SKM-1 (cell line): Measurements from ENCODE around the gene CRLF3.
"Not testable (repeated sequence)": the region's sequence is repeated elsewhere in the genome, so short reads cannot be mapped to it uniquely, and the experiment has no call there.

Experiments used
- DNase-seq: peaks from one replicate; lab custom pipeline; 2025; ENCODE audit not compliant: unreplicated experiment; lab: John Stamatoyannopoulos, UW

The CRLF3 gene

DNA sequence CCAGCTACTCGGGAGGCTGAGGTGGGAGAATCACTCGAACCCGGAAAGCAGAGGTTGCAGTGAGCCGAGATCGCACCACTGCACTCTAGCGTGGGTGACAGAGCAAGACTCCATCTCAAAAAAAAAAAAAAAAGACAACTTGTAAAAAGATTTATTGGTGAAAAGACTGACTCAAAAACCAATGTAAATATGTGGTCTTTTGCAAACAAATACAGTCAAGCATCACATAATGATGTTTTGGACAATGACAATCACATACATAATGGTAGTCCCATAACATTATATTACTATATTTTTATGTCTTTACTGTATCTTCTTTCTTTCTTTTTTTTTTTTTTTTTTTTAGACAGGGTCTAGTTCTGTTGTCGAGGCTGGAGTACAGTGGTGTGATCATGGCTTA, 8.3 kb downstream of the CRLF3 start:
- DNase-seq: no peak

DNA sequence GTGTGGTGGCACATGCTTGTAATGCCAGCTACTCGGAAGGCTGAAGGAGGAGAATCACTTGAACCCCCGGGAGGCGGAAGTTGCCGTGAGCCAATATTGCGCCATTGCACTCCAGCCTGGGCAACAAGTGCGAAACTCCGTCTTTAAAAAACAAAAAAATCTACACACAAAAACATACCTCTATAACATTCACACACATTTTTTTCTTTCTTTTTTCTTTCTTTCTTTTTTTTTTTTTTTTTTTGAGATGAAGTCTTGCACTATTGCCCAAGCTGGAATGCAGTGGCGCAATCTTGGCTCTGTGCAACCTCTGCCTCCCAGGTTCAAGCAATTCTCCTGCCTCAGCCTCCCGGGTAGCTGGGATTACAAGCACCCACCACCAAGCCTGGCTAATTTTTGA, 9.6 kb downstream of the CRLF3 start:
- DNase-seq: not testable (repeated sequence)

DNA sequence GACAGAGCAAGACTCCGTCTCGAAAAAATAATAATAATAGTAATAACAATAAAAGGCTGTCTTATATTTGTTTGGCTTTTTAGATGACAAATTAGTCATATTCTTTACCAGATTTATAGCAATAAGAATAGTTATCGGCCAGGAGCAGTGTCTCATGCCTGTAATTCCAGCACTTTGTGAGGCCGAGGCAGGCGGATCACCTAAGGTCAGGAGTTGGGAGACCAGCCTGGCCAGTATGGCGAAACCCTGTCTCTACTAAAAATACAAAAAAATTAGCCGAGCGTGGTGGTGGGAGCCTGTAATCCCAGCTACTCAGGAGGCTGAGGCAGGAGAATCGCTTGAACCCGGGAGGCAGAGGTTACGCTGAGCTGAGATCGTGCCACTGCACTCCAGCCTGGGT, 10.3 kb downstream of the CRLF3 start:
- not testable (repeated sequence) for DNase-seq

DNA sequence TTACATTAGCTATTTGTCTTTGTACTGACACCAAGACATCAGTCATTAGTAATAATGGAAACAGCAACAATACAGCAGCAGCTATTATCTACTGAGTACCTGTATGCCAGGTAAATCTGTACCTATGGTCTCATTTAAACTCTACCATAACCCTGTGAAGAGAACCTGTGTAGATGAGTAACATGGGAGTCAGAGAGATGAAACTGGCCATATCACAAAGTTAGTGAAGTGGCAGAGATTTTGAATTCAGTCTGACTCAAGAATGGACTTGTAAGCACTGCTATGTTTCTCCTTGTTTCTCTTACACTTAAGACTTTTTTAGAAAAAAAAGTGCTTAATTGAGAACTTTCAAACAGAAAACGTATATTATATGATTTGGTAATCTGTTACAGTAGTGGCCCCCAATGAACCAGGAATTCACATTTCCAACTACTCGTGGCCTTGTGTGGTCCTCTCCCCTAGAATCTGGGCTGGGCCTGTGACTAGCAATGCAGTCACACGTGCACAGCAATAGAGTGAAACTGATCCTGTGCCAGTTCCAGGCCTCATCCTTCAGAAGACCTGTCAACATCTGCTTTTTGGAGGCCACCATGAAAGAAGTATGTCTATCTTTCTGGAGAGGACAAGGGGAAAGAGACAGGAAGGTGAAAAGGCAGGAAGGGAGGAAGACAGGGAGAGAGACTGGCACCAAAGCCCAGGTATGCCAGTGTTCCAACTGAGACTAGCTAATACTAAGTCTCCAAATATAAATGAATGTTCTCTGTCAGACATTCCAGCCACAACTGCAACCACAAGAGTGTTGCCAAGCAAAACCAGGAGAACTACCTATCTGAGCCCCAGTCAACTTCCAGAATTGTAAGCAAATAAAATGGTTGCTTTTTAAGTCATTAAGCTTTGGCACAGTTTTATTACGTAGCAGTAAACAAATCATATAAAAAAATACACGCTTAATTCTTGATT, 12.0 kb downstream of the CRLF3 start:
- DNase-seq: no peak

DNA sequence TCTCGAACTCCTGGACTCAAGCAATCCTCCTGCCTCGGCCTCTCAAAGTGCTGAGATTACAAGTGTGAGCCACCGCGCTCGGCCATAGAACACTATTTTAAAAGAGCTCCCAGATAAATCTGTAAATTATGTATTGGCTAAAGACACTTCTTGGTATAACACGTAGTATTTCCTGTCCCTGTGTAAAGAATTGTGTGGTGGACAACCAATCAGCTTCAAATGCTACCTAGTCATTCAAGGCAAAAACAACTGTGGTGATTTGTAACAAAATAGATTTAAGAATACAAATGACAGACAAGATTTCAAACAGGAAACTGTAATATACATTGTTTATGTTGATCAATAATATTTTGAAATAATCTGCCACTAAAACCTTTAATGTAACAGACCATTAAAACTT, 14.6 kb downstream of the CRLF3 start:
- no peak for DNase-seq

DNA sequence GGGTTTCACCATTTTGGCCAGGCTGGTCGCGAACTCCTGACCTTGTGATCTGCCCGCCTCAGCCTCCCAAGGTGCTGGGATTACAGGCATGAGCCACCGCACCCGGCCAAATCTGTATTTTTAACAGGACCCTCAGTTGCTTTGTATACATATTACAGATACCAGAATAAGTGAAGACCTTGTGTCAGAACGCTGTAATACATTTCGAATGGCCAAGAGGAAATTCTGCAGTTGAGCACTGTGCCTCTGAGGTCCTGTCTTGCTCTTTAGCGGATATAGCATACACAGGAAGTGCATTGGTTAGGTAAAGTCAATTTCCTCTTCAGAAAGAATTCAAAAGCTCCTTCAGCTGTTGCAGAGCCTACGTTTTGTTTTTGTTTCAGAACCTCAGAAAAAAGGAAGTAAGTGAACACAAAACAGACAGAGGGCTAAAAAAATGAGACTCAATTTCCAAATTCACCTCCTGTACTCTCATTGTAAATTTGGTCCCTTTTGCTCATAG, 15.7 kb downstream of the CRLF3 start:
- peak; percentile 94 for DNase-seq

DNA sequence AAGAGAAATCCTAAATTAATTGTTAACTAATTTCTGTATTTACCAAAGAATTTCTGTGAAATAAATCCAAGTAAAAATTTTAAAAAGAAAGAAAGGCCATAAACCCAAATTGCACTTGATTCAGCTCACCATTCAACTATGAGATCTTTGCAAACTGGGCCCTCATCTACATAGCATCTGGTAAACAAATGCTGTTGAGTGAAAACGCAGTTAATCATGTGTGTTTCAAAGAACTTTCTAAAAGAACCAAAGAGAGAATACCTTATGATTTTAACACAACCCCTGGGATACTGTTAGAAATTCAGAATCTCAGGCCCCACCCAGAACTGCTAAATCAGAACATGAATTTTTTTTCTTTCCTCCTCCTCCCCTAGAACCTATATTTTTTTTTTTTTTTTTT, 16.6 kb downstream of the CRLF3 start:
- no peak for DNase-seq

DNA sequence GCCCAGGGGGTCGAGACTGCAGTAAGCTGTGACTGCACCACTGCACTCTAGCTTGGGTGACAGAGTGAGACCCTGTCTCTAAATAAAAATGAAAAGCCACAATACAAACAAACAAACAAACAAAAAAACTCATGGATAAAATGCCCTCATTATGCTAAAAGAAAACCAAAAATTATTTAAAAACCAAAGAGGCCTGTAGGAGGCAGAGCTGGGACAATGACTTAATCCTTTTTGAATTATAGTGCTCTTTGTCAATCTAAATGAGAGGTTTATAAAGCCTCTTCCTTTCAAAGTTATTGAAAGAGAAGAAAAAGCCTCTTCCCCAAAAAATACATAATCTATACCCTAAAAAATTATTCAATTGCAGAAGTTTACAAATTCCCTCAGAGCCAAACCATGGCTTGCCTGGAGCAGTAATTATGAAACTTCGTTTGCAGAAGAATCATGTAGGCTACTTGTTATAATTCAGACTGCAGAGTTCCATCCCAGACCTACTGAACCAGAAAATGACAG, 18.5 kb downstream of the CRLF3 start:
- no peak for DNase-seq

DNA sequence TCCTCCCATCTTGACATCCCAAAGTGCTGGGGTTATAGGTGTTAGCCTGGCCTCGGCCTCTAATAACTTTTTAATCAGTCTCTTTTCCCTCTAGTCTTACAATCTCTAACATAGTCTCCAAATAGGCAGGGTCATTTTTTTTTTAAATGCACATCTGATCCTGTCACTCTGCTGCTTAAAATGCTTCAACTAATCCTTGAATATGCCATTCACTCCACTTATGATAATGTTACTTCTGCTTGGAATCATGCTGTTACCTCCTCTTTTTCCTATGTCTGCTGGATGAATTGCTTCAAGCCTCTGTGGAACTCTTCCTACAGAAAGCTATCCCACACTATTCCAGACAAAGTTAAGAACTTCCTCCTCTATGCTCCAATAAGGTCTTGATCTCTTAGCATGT, 22.8 kb downstream of the CRLF3 start:
- DNase-seq: no peak

DNA sequence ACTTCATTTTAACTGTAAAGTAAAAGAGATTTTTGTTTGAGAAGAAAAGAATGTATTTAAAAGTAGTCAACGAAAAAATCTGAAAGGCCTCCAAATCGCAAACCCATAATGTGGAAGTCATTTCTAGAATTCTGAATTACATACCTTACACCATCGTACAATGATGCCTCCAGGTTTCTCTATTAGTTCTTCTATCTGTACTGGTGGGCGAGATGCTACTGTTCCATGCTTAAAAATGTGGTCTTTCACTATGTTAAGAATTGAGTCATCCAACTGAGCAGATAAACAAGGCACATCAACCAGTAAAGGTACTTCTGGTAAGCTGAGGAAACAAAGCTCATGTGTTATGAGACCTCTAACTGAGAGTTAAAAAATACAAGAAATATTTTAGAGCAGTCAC, 28.5 kb downstream of the CRLF3 start:
- DNase-seq: no peak

DNA sequence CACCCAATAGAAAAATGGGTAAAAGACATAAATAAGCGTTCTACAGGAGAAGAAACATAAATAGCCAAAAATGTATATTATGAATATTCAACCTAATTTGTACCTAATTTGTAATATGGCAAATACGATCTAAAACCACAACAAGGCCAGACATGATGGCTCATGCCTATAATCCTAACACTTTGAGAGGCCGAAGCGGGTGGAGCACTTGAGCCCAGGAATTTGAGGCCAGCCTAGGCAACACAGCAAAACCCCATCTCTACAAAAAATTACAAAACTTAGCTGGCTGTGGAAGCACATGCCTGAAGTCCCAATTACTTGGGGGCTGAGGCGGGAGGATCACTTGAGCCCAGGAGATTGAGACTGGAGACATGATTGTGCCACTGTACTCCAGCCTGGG, 30.1 kb downstream of the CRLF3 start:
- no peak for DNase-seq

DNA sequence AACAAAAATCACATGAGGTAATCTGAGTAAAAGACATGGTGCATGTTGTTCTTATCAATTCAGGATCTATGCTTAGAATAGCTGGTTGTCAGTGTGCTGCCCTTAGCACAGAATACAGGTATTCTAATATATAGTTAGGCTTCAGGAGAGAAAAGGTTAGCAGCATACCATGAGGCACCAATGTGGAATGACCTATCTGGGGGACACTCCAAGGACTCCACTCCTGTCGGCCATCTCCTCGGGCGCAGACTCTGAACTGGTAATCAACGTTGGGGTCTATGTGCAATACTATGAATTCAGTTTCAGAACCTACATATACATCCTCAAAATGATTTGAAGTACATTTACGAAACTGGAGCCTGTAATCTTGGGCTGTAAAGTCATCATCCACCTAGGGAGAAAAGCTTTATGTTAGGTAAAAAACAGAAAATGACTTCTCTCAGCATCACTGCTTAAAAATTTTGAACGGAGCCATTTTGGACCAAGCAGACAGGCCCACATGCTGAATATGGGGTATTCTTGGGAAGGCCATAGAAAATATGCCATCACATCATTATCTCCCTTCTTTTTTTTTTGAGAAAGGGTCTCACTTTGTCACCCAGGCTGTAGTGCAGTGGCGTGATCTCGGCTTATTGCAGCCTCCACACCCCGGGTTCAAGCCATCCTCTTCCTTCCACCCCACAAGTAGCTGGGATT, 31.1 kb downstream of the CRLF3 start:
- DNase-seq: no peak

DNA sequence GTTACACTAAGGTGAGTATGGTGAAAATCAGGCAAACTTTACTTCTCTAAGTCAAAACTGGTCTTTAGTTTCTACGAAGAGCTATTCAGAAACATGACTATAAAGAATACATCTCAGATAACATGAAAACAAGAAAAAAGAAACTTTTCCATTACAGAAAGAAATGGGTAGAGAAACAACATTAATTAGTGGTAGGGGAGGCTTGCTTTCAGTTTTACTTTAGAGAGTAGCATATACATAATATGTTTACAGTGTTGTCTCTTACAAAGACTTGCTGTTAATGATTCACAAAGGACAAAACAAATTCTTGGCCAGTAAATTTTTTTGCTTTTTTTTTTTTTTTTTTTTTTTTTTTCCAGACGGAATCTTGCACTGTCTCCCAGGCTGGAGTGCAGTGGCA, 34.2 kb downstream of the CRLF3 start:
- DNase-seq: no peak

DNA sequence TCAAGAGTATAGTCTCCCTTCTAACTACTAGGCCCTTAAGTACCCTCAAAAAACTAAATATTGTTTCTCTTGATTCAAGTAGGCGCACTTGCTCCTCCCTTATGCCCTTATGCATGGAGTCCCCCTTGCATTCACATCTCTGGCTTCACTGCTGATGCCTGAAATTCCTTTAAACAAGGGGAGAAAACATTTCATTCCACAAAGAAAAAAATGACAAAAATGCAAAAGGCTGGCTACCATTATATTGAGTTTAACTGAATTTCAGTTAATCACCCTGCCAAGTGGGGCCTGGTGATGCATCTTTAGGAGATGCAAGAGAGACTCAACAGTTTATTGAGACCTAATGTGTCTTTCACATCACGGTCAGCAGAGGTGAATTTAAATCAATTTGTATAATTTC, 35.6 kb downstream of the CRLF3 start:
- no peak for DNase-seq

DNA sequence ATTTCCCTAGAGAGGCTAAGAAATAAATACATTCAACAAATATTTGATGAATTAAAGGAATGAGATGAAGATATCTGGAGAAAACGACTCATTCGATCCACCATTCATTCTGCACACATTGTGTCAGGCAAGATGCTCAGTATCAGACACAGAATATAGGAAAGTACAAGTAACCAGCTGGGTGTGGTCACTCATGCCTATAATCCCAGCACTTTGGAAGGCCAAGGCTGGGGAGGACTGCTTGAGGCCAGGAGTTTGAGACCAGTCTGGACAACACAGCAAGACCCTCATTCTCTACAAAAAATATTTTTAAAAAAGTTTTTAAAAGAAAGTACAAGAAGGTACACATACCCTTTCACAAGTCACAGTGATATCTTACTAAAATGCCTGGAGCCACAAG, 42.3 kb downstream of the CRLF3 start:
- no peak for DNase-seq

DNA sequence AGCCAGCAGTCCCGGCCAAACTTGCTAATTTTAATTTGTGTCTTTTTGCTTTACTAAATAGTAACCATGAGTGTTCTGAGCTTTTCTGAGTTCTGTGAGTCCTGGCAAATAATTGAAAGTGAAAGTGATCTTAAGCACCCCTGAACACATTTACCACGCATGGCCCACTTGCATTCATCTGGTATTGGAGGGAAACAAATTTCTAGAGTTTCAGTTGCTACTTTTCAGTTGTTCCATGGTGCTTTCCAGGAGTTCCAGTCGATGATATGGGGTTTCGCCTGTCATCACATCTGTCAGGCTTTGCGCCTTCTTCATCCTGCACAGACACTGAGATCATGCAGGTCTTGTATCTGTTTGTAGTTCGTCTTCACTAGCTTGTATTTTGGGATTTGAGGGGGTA, 44.1 kb downstream of the CRLF3 start:
- DNase-seq: no peak

DNA sequence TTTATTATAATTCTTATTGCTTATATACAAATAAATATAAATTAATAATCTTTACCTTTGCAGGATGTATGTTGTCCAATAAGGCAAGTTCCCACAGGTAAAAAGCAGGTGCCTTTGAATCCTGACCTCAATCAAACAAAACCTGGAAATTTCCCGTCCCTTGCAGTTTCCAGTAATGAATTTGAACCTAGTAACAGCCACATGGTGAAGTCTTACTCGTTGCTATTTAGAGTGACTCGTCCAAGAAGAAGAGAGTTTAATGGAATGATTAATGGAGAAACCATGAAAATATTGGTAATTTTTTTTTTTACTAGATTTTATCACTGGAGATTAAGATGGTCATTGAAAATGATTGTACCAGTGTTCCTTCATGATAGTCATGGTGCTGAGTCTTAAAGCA, 55.7 kb downstream of the CRLF3 start:
- not testable (repeated sequence) for DNase-seq

DNA sequence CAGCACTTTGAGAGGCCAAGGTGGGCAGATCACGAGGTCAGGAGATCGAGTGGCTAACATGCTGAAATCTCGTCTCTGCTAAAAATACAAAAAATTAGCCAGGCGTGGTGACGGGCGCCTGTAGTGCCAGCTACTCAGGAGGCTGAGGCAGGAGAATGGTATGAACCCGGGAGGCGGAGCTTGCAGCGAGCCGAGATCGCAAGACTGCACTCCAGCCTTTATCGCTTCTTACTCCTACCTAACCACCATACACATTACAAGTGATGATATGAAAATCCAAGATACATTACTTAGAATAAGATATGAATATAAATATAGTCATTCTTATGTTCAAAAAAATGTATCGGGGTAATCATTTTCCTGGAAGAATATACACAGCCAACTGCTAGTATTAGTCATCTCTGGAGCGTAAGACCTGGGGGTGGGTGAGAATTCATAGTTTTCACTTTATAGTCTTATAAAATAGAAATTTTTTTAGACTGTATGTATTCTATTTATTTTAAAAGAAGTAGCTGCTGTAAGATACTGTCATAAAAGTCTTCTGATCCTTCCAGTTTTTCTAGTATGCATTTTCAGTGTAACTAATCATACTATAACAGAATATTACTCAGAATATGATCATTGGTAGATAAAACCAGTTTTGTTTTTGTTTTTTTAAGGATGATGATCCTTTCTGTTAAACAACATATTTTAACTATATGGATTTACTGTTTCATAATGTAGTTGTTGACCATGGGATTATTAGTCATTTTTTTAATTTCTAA, 56.7 kb downstream of the CRLF3 start:
- not testable (repeated sequence) for DNase-seq

DNA sequence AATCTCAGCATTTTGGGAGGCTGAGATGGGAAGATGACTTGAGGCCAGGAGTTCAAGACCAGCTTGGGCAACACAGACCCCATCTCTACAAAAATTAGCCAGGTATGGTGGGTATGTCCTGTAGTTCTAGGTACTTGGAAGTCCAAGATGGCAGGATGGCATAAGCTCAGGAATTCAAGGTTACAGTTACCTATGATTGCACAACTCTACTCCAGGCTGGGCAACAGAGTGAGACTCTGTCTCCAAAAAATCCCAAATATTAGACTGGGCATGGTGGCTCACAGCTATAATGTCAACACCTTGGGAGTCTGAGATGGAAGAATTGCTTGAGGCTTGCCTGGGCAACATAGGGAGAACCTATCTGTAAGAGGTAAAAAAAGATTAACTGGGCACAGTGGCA, 63.4 kb downstream of the CRLF3 start:
- no peak for DNase-seq

DNA sequence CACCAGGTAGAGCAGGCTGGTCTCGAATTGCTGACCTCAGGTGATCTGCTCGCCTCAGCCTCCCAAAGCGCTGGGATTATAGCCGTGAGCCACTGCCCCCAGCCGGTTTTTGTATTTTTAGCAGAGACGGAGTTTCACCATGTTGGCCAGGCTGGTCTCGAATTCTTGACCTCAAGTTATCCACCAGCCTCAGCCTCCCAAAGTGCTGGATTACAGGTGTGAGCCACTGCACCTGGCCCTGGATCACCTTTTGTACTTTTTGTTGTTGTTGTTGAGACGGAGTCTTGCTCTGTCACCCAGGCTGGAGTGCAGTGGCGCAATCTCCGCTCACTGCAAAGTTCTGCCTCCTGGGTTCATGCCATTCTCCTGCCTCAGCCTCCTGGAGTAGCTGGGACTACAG, 71.2 kb downstream of the CRLF3 start:
- not testable (repeated sequence) for DNase-seq

DNA sequence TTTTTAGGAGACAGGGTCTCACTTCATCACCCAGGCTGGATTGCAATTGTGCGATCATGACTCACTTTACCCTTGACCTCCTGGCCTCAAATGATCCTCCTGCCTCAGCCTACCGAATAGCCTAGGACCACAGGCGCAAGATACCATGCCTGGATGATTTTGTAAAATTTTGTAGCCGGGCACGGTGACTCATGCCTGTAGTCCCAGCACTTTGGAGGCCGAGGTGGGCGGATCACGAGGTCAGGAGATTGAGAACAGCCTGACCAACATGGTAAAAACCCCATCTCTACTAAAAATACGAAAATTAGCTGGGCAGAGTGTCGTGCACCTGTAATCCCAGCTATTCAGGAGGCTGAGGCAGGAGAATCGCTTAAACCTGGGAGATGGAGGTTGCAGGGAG, 73.5 kb downstream of the CRLF3 start:
- not testable (repeated sequence) for DNase-seq
